ENCODE measurements around the gene DCDC2C.

GRCh38 chr2:3741396-3741795, 38.0 kb downstream of the DCDC2C start:
- TF ChIP-seq, protein P1, sequence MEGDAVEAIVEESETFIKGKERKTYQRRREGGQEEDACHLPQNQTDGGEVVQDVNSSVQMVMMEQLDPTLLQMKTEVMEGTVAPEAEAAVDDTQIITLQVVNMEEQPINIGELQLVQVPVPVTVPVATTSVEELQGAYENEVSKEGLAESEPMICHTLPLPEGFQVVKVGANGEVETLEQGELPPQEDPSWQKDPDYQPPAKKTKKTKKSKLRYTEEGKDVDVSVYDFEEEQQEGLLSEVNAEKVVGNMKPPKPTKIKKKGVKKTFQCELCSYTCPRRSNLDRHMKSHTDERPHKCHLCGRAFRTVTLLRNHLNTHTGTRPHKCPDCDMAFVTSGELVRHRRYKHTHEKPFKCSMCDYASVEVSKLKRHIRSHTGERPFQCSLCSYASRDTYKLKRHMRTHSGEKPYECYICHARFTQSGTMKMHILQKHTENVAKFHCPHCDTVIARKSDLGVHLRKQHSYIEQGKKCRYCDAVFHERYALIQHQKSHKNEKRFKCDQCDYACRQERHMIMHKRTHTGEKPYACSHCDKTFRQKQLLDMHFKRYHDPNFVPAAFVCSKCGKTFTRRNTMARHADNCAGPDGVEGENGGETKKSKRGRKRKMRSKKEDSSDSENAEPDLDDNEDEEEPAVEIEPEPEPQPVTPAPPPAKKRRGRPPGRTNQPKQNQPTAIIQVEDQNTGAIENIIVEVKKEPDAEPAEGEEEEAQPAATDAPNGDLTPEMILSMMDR (tag by site-specific recombination; IDR thresholded peaks at IDR 0.05) = no peak
- TF ChIP-seq ZNF792 (tag by site-specific recombination; IDR thresholded peaks at IDR 0.05) (no peak), ZNF555 (tag by site-specific recombination; conservative IDR thresholded peaks at IDR 0.05) (no peak), ZNF768 (tag by site-specific recombination; IDR thresholded peaks at IDR 0.05) (no peak), SALL2 (tag by site-specific recombination; IDR thresholded peaks at IDR 0.05; ENCODE audit: borderline replicate concordance) (no peak), TCF7L2 (IDR thresholded peaks at IDR 0.05; ENCODE audit: borderline replicate concordance, low read depth, low read length) (no peak), ZNF175 (tag by site-specific recombination; IDR thresholded peaks at IDR 0.05) (no peak), ZNF274 (IDR thresholded peaks at IDR 0.05; ENCODE audit: low read length) (no peak), ZNF274 (tag by site-specific recombination; IDR thresholded peaks at IDR 0.05; ENCODE audit: borderline replicate concordance) (no peak), ZBTB8A (tag by site-specific recombination; IDR thresholded peaks at IDR 0.05) (no peak), HOXD13 (CRISPR knock-in tag; IDR thresholded peaks at IDR 0.05; ENCODE audit: borderline replicate concordance) (no peak), OSR2 (tag by site-specific recombination; IDR thresholded peaks at IDR 0.05) (no peak), ZNF335 (tag by site-specific recombination; conservative IDR thresholded peaks at IDR 0.05) (no peak), KLF16 (tag by site-specific recombination; IDR thresholded peaks at IDR 0.05) (no peak)

Data from HEK293 (cell line).